D721Med (cell line): Measurements from ENCODE around the gene HMCN2.

Source experiments
- DNase-seq: peaks from one replicate; pipeline ENCODE4 v3.0.0; 2011; ENCODE audit warnings: low spot score; ENCODE audit not compliant: insufficient read length
- FAIRE-seq: peaks from 2 replicates; lab custom pipeline; 2011; peaks lifted over from hg19 to GRCh38; lab: Jason Lieb, UNC
- TF ChIP-seq, protein P1 (sequence below): IDR thresholded peaks from 2 replicates; pipeline ENCODE4 v1.5.1; 2012; ENCODE audit warnings: mild to moderate bottlenecking, control low read depth; ENCODE audit not compliant: insufficient read depth; ENCODE audit errors: missing control alignments

The HMCN2 gene

DNA sequence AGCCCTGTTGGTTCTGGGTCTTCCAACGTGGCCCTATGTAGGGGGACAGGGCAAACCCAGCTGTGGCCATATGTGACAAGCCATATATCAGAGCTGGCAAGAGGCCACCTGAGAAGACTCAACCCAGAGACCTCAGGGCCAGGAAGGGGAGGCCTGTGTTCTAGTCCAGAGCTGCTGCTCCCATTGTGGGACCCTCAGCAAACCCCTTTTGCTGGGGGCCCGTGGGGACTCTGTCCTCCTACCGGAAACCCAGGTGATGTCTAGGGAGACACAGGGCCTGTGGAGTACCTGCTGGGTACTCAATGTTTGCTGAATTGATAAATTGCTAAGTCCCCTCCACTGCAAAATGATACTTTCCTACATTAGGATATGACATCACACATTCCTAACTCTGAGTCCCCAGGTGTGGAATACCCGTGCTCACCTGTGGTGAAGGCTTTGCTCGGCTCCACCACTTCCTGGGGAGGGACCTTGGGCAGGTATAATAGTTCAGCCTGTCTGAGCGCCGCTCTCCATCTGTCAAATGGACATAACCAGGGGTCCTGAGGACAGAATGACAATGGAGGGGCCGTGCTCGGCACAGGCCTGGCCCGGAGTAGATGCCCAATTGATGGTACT, 140.8 kb downstream of the HMCN2 start:
- TF ChIP-seq, protein P1, sequence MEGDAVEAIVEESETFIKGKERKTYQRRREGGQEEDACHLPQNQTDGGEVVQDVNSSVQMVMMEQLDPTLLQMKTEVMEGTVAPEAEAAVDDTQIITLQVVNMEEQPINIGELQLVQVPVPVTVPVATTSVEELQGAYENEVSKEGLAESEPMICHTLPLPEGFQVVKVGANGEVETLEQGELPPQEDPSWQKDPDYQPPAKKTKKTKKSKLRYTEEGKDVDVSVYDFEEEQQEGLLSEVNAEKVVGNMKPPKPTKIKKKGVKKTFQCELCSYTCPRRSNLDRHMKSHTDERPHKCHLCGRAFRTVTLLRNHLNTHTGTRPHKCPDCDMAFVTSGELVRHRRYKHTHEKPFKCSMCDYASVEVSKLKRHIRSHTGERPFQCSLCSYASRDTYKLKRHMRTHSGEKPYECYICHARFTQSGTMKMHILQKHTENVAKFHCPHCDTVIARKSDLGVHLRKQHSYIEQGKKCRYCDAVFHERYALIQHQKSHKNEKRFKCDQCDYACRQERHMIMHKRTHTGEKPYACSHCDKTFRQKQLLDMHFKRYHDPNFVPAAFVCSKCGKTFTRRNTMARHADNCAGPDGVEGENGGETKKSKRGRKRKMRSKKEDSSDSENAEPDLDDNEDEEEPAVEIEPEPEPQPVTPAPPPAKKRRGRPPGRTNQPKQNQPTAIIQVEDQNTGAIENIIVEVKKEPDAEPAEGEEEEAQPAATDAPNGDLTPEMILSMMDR, result no peak
- DNase-seq, result no peak
- FAIRE-seq, result no peak

DNA sequence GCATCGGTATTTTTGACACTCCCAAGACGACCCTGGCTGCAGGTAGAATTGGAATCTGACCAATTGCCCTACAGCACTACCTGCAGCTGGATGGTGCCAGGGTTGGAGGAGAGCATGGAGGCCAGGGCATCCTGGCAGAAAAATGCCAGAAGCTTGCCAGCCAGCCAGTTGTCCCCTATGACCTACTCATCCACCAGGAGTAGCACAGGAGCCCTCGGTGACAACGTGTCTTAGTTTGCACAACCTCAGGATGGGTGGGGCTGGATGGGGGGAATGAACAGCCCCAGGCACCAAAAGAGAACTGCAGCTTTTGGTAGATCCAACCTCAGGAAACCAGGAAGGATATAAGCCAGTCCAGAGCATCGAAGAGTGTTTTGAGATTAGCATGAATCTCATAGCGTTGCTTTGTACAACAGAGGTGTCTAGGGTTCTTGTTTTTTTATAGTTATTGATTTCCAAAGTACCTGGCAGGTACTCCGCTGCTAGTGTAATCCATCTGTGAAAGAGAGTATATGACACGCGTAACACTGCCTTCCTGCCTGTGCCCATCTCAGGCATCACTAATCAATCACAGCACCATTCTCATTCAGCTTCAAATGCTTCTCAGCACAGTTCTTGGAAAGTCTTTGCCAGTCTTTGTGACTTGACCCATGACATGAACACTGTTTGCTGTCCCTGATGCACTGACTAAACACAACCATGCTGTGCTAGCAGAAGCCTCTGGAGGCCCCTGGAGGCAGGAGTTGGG, 142.5 kb downstream of the HMCN2 start:
- FAIRE-seq (no peak), DNase-seq (no peak)
- TF ChIP-seq, protein P1, result no peak

DNA sequence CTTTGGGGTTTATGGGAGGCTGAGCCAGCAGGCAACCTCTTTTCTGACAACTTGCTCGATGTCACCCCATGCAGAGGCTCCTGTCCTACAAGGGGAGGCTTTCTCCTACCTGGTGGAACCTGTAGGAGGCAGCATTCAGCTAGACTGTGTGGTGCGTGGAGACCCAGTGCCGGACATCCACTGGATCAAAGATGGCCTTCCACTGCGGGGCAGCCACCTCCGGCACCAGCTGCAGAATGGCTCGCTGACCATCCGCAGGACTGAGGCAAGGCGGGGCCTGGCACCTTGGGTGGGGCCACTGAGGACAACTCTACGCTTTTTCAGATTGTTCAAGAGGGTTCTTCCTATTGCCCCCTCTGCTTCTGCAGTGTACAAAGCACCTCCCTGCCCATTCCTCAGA, 143.1 kb downstream of the HMCN2 start:
- DNase-seq, result no peak
- no peak for FAIRE-seq
- TF ChIP-seq, protein P1, result no peak

DNA sequence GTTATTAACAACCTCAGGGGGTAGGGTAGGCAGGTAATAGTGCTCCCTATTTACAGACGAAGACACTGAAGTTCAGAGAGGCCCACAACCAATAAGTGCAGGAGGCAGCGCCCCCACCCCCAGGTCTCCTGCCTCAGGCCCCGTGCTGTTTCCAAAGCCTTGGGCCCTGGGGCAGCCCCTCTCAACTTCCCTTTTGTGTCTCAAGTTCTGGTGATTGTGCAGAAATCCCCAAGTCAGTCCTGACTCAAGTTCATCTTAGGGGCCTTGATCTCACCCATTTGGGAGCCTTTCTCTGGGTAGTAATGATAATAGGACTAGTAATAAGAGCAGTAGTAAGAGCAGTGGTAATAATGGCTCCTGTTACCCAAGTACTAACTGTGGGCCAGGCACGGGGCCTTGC, 143.7 kb downstream of the HMCN2 start:
- FAIRE-seq, result no peak

DNA sequence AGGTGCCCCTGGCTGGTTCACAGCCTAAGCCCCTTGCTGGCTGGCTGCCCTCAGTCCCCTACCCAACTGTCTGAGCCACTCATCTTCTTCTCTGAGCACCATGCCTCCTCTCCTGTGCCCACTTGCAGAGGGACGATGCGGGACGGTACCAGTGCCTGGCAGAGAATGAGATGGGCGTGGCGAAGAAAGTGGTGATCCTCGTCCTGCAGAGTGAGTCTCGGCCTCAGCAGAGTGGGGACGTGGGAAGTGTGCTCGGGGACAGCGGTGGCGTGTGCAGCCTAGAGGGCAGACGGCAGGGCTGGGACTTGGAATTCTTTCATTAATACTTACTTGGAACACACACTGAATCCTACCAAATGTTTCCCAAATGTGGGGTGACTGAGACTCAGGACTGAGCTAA, 144.9 kb downstream of the HMCN2 start:
- TF ChIP-seq, protein P1, result no peak
- FAIRE-seq, result no peak
- DNase-seq, result no peak

More for the DNA sequence above, 143.7 kb downstream of the HMCN2 start:
- TF ChIP-seq, protein P1, result no peak
- DNase-seq, result no peak

DNA sequence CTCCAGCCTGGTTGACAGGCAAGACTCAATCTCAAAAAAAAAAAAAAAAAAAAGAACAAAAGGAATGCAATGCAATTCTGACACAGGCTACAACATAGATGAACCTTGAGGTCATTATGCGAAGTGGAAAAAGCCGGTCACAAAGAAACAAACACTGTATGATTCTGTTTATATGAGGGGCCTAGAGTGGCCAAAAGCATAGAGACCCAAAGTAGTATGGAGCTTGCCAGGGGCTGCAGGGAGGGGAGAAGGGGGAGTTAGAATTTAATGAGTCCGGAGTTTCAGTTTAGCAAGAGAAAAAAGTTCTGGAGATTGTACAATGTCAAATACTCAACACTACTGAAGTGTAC, 146.0 kb downstream of the HMCN2 start:
- DNase-seq (no peak), FAIRE-seq (no peak)
- TF ChIP-seq, protein P1, result no peak
